SK-N-DZ (cell line): ENCODE results near the gene IGSF9.

Experiments used
- DNase-seq: peaks from one replicate; pipeline ENCODE4 v3.0.0-alpha.2; 2015; ENCODE audit warnings: low spot score

The IGSF9 gene

GRCh38 chr1:159944623-159945455 is 574 bp downstream of the IGSF9 start:
- no peak for DNase-seq

GRCh38 chr1:159943908-159944622 is 1.3 kb downstream of the IGSF9 start:
- no peak for DNase-seq

GRCh38 chr1:159943278-159943640 is 2.2 kb downstream of the IGSF9 start:
- DNase-seq, result no peak

GRCh38 chr1:159942632-159943277 is 2.7 kb downstream of the IGSF9 start:
- no peak for DNase-seq

GRCh38 chr1:159941591-159942560 is 3.5 kb downstream of the IGSF9 start:
- DNase-seq, result no peak

GRCh38 chr1:159941141-159941540 is 4.3 kb downstream of the IGSF9 start:
- DNase-seq, result peak; percentile 23

GRCh38 chr1:159940006-159940620 is 5.3 kb downstream of the IGSF9 start:
- no peak for DNase-seq

GRCh38 chr1:159939678-159940002 is 5.8 kb downstream of the IGSF9 start:
- no peak for DNase-seq

GRCh38 chr1:159938905-159939677 is 6.3 kb downstream of the IGSF9 start:
- no peak for DNase-seq

GRCh38 chr1:159938211-159938852 is 7.1 kb downstream of the IGSF9 start:
- DNase-seq, result no peak

- no peak for DNase-seq
Observed at GRCh38 chr1:159937054-159937750, 8.2 kb downstream of the IGSF9 start.

- peak; percentile 63 for DNase-seq
Observed at GRCh38 chr1:159936273-159936904, 9.0 kb downstream of the IGSF9 start.

GRCh38 chr1:159935719-159936272 is 9.6 kb downstream of the IGSF9 start:
- DNase-seq, result no peak

- no peak for DNase-seq
Observed at GRCh38 chr1:159935305-159935704, 10.1 kb downstream of the IGSF9 start.

- no peak for DNase-seq
Observed at GRCh38 chr1:159934136-159935039, 11.0 kb downstream of the IGSF9 start.

- no peak for DNase-seq
Observed at GRCh38 chr1:159933347-159933746, 12.1 kb downstream of the IGSF9 start.
